ENCODE results near the gene FAM47E.
"Not testable (repeated sequence)": the region's sequence is repeated elsewhere in the genome, so short reads cannot be mapped to it uniquely, and the experiment has no call there.

FAM47E gene

DNA sequence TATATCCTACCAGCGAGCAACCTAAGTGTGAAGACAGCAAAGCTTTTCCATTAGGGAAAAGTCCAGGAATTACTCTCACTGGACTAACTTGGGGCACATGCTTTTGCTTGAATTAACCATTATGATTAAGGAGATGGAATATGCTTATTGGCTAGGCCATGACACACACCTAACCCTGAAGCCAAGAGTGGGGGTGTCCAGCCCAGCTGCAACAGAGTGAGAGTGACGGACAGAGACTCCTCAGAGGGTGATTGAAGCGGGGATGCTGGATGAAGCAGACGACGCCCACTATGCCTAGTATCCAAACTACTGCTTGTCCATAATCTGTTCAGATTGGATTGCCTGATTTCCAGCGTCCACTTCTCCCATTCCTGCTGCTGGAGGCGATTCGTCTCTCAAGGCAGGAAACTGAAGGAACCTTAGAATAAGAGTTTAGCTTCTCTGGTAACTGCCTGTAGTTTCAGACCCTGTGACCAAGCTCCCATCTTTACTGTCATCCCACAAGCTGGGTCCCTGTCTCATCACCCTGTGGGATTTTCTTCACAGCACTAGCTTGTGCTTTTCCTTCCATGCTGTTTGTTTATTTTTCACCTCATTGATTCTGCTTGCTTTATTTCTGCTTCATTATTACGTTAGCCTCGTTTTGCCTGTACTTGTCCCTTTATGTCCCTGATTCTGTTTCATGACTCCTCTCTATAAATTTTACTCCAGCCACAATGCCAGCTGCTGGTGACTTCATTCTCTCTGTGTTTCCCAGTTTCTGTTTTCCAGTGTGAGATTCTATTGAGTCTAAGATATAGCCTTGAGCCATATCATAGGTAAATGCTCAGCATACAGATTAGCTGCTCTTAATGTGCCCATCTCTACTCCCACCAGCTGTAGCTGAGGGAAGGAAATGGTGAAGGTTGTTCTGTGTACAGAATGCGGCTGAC lies 19.0 kb downstream of the FAM47E start:
- no peak for DNase-seq

DNA sequence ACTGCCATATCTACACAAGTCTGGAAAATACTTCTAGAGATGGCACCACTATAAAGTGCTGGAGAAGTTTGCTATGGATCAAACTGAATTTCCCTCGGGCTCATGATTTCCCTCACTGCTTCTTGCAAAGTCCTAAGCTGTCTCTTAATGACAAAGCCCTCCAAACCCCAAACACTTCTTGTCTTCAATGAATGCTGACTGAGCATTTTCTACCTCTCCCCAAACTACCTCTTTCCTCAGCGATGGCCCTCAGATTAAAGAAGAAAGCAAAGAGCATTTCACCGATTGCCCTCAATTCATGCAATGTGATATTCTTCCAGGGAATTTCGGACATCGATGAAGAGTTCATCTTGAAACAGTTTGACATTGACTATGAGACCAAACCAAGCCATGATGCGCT lies 19.7 kb downstream of the FAM47E start:
- no peak for DNase-seq

DNA sequence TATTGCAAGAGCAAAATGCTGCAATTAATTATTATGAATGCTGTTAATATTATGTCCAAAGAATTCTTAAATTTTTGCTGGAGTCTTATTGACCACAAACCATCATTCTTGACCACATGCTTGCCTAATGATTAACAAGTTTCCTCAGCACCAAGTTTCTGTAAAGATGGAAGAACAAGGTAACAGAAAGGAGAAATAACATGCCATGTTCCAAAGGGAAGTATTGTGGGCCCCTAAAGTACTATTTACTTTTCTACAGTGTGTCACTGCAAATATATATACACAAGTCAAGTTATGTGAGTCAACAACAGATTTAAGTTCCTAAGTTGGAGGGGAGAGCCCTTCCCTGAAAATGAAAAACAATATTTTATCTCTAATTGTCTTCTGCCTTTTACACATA lies 20.6 kb downstream of the FAM47E start:
- DNase-seq, result no peak

DNA sequence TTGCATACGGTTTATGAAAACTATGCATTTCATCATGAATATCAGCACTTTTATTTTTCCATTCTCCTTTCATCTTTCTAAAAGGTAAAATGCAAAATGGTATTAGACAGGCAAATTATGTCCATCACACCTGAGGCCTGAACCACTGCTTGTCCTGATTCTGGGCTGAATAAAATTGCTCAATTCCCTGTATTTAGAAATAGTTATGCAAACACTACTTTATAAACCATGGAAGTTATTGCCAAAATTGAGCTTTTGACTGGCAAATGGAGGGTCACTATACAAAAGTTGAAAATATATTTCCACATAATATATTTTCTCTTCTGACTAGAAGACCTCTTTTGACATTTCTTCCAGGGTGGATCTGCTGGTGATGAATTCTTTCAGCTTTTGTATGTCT lies 21.1 kb downstream of the FAM47E start:
- no peak for DNase-seq

DNA sequence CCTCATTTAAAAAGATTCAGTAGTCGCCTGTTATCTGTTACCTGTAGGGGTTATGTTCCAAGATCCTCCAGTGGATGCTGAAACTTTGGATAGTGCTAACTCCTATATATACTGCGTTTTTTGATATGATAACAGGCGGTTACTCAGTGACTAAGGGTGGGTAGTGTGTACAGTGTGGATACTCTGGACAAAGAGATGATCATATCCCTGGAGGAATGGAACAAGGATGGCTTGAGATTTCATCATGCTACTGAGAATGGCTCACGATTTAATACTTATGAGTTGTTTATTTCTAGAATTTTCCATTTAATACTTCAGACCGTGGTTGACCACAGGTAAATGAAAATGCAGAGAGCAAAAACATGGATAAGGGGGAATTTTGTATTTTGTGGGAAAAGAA lies 21.5 kb downstream of the FAM47E start:
- DNase-seq, result no peak

DNA sequence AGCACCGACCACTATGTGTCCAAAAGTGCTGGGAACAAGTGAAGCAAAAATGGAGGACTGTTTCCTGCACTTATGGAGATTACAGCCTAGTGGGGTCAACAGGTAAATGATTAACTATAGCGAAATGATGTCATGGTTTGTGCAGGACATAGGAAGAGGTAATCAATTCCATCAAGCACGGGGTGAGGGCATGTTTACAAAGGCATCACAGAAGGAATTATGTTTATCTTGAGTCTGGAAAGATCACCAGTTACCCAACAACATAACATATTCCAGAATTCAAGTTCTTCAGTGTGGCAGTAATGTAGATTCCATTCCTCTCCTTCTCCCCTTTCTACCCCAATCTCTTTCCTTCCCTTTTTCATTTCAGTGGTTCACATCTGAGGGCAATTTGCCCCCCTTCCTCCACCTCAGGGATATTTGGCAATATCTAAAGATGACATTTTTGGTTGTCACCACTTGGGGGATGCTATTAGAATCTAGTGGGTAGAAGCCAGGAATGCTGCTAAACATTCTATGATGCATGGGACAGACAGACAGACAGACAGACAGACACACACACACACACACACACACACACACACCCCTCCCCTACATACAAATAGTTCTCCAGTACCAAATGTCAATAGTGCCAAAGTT lies 24.1 kb downstream of the FAM47E start:
- no peak for DNase-seq

DNA sequence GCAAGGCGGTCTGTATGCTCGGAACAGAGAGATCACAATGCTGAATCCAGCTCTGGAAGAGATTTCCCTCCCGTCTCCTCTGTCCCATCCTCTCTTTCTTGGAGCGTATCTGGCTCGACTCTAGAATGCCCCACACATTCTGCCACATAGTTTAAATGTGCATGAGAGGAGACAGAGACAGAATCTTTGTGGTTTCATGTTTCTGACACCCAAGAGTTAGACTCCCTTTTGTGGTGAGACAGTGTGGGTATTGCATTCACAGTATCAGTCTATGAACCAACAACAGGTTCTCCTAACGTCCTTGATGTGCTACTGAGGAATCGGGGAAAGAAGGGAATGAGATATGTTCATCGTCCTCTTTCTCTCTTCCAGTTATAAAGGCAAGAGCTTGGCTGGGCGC lies 25.3 kb downstream of the FAM47E start:
- DNase-seq, result no peak

DNA sequence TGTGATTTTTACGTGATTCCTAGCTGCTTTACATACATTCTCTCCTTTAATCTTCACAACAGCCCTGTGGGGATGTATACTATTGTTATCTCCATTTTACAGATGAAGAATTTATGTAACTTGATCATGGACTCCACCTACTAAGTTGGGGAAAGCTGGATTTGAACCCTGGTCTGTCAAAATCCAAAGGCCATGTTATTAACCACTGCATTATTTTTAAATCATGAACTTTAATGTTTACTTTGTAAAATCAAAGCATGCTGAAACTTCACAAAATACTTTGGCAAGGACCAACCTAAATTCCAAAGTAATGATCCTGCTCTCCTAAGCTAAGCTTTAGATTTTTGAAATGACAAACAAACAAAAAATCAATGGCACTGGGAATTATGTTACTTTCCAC lies 26.1 kb downstream of the FAM47E start:
- DNase-seq, result no peak

DNA sequence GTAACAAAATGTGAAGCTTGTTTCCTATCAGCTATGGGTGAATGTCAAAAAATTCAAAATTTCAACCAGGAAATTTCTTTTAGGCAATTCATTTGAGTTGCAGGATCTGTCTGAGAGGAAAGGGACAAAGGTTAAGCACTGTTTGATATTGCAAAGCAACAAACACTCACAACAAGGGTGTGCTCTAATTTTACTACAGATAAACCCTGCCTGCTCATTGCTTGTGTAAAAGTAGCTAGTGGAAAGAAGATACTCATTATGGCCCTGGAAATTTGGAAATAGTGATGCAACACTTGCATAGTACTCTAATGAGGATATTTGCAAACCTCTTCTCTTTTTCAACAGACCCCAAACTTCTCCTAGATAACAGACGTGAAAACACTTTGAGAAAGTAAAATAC lies 27.1 kb downstream of the FAM47E start:
- no peak for DNase-seq

DNA sequence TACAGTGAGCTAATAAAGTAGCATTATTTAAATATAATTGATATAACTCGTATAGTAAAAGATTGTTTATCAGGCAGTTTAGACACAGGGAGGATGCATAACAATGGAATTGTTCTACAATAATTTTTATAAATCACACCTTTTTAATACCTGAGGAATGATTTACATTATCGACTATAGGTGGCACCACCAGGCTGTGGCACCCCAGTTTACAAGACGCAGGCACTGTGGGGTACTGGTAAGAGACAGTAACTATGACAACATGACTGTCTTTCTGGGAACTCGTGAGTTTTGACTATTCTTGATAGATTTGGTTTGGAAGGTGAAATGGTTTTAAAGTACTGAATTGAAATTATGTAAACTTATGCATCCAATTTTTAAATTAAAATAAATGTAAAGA lies 27.9 kb downstream of the FAM47E start:
- DNase-seq, result no peak

DNA sequence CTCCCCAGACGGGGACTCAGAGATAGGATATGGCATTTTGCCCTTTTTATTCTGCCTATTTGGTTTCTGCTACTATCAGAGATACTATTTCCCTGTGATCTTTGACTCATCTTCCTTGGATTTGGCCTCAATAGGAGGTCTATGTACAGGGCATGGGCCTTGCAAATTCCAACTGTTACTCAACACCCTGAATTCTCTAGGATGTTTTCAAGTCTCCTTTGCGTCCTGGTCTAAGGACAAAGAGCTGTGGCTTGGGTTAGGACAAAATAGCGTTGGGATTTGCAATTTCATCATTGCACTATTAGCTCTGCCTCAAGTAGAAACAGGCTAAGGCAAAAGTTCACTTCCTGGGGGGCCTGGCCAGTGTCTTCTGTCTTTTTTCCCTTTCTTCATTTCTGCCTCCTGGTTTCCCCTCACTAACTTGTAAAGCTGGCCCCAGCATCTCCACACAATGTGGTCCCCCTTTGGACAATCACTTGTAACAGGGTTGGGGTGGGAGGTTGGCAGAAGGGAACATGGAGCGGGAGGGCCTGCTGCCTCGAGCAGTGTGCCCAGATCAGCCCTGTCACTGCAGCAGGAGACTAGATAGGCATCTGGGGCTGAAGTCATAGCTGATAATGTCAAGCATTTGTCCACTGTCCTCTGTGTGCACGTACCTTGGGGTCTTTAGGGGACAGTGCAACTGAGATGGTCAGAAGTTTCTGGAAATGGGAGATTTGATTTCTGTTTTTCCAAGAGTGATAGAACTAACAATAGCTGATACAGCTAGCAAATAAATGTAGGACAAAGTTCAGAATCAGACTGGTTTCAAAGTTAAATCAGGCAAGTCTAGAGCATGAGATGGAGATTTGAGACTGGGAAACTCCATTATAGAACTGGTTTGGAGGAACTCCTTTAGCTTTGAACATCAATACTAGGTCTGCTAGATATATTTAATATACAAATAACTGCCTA lies 29.2 kb downstream of the FAM47E start:
- no peak for DNase-seq

DNA sequence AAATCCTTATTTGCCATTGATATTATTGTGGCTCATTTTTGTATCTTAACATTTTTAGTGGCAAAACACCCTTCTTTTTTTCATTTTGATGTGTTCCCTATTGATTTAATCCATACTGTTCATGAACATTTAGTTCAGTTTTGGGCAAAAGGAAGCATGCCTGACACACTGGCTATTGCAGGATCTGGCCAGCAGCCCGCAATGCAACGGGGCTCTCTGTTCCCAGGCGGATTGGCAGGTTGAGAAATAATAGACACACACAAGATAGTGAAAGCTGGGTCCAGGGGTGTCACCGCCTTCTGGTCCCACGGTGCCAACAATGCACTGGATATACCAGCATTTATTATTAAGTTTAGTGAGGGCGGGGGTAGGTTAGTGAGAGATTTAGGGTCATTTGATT lies 30.1 kb downstream of the FAM47E start:
- DNase-seq, result not testable (repeated sequence)

DNA sequence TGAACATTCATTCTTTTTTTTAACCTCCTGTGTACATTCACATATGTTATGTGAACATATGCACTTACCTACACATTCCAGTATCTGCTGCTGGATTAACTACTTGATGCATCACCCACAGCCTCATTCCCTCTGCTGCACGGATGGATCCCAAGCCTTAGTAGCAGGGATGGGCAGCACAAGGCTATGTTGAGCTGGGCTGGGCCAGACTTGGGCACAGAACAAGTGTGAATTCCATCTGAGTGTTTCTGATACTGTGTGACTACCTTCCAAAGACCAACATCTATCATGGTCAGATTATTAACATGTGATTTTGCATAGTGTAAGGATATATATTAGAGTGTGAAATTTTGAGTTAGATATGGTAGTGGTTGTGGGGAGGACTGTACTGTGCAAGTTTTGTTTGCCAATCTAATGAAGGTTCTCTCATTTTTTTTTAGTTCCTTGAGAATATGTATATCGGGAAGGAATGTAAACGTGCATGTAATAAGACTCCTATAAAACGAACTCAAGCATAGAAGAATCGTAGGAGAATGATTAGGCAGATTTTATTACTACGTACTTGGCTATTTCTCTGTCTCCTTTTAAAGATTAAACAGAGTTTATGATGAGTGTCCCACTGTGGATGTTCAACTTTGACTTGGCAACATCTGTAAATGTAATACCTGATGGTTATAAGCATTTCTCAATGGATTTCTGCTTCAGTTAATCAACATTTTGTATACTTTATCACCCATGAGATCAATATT lies 31.6 kb downstream of the FAM47E start:
- DNase-seq, result no peak

DNA sequence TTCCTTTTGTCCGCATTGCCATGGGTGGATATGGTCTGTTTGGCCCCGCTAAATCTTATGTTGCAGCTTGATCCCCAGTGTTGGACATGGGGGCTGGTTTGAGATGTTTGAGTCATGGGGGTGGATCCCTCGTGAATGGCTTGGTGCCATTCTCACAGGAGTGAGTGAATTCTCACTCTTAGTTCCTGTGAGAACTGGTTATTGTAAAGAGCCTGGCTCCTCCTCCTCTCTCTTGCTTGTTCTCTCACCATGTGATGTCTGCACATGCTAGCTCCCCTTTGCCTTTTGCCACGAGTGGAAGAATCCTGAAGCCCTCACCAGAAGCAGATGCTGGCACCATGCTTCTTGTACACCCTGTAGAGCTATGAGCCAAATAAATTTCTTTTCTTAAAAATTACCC lies 32.4 kb downstream of the FAM47E start:
- no peak for DNase-seq

DNA sequence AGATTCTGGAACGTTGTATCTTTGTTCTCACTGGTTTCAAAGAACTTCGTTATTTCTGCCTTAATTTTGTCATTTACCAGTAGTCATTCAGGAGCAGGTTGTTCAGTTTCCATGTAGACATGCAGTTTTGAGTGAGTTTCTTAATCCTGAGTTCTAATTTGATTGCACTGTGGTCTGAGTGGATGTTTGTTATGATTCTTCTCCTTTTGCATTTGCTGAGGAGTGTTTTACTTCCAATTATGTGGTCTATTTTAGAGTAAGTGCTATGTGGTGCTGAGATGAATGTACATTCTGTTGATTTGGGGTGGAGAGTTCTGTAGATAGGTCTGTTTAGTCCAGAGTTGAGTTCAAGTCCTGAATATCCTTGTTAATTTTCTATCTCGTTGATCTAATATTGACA lies 36.3 kb downstream of the FAM47E start:
- DNase-seq, result not testable (repeated sequence)

DNA sequence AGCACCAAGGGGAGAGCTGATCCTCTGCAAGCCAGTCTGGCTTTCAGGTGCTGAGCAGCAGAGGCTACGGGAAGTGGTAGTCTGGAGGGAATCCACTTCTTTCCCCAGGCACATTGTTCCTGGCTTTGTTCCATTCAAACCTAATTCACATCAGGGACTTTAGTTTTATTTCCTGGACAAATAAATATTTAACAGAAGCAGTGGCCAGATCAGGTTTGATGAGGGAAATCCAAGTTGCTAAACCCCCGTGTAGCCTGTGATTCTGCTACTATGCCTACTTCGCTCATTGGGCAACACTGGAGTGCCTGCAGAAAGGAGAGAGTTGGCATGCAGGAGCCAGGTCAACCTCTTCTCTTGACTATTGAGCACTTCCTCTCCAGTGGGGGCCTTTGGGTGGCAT lies 41.2 kb downstream of the FAM47E start:
- no peak for DNase-seq

DNA sequence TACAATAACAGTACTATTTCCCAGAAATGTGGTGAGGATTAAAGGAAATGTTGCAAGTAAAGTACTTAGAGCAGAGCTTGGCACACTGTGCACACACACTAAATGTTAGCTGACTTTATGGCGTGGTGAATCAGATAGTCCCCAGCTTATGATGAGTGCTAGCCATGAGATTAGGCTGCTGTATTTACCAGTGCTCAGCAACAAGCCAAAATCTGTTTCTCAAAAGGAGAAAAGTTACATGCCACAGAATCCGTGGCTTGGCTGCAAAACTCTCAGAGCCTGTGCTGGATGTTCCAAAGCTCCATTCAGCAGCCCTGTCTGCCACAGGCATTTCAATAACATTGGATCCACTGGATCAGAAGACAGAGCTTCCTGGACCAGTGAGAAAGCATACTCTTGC lies 42.3 kb downstream of the FAM47E start:
- no peak for DNase-seq

DNA sequence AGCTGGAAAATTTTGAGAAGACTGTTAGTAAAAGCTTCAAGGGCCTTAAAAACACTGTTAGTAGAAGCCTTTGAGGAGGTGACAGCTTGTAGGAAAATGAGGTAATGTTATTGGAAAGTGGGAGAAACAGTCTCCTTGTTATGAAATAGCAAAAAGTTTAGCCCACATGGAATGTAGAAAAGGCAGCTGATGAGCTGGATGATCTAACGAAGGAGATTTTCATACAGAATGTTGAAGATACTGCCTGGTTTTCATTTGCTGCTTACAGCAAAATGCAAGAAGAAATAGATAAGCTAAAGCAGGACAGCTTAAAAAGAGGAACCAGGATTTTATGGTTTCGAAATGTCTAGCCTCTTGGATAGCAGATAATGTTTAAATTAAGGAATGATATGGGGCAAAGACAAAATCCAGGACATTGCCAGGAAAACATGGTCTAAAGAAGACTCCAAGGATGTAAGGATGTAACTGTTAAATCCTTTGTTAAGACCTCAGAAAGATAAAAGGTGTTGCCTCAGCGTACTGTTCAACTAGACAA lies 44.8 kb downstream of the FAM47E start:
- no peak for DNase-seq

DNA sequence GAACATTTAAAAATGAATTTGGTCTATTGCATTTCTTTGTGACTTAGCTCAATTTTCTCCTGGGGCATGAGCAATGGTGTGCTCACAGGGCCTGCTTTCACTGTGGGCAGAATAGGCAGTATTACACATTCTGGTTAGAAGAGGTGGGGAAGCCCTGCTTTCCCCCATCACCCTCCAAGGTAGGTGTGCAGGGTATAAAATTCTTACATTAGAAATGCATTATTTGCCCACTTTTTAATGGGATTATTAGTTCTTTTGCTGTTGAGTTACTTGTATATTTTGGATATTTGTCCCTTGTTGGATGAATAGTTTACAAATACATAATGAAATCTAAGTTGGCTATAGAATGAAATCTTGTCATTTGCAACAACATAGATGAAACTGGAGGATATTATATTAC lies 46.7 kb downstream of the FAM47E start:
- no peak for DNase-seq

DNA sequence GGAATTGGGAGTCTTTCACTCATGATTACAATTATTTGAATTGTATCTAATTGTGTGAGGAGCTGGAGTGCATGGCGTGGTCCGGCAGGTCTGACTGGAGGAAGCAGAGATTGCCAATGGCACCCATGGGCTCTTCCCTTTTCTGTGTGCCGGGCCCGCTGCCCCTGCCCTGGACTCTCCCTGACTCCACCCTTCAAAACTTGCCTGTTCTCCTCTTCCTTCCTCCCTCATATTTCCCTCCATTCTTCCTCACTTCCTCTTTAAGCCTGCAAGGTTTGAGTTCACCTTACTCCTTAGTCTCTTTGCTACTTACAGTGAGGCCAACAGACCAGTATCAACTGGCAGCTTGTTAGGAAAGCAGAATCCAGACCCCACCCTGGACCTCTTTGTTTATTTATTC lies 48.5 kb downstream of the FAM47E start:
- no peak for DNase-seq

DNA sequence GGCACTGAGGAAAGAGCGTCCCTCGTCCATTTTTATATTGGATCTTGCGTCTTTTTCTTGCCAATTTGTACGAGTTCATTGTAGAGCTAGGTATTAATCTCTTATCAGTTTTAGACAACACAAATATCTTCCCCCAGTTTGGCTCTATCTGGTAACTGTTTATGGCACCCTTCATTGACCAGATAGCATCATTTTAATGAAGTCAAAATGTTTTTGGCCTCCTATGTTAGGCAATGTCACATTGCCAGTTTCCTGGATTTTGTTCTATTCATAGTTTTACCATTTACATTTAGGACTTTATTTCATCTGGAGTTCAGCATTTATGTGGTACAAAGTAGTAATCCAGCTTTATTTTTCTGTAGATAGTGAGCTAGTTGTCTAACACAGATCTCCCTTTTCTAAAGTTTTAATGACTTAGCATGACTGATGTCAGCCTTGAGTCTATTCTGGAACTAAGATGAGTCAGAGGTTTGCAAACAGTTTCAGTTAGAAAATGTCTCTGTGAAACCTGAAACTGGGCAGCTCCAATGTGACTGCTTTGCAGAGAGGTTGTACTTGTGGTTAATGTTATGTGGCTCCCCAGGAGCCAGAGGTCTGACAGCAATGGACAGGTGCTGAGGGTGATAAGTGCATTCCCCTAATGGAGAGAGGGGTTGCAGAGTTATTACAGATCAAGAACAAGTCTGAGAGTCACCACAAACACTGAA lies 49.7 kb downstream of the FAM47E start:
- no peak for DNase-seq

DNA sequence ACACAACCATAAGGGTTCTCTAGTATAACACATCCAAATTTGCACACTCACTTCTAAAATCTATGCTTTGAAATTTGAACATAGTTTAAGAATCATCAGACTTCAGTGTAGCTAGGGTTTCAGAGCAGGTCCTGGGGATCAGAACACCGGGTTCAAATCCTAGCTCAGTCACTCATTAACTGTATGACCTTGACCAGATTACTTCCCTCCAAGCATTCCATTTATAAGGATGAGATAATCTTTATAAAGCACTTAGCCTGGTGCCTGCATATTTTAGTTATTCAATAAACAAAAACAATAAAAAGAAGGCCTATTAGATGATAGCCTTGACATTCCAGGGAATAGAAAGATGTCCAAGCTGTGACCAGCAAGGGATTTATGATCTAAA lies 50.2 kb downstream of the FAM47E start:
- DNase-seq, result no peak

Measured in activated gamma-delta T cell (primary cell).